ENCODE measurements around the gene COL11A1.
A peak's percentile ranks its signal among the peaks of the same experiment; 100 is the strongest.
"Not testable (repeated sequence)": the region's sequence is repeated elsewhere in the genome, so short reads cannot be mapped to it uniquely, and the experiment has no call there.

Gene COL11A1

GRCh38 chr1:103108376-103109150, at the start of gene COL11A1:
TSS of gene COL11A1 (minus strand) at chr1:103108522. CDS start at chr1:103108178, 344 bp downstream.
- H3K27me3 ChIP-seq (ENCODE audit: control insufficient read depth in 1 of 2, insufficient read depth in 2 of 2, low read length in 2 of 2): peaks cover 2 to 10% of the 10 kb centered on the region in 2 donors
- no peaks in the 10 kb centered on the region for H3K9me3 ChIP-seq (ENCODE audit: control insufficient read depth in 2 of 2, low read length in 2 of 2)
- no peaks in the 10 kb centered on the region for H3K36me3 ChIP-seq (ENCODE audit: control insufficient read depth in 2 of 2, insufficient read depth in 2 of 2, low read length in 2 of 2)
- H3K27ac ChIP-seq (ENCODE audit: low read length): no peak within 1 kb of the TSS
- peak within 1 kb of the TSS in 1 of 2 donors; percentile 25 for H3K9ac ChIP-seq (ENCODE audit: low read length in 2 of 2)
- peak within 1 kb of the TSS; percentile 72 to 73 for H3K4me3 ChIP-seq (ENCODE audit: low read length in 2 of 2)
- H3K4me1 ChIP-seq (ENCODE audit: control insufficient read depth, insufficient read depth, low read length): peaks cover 8% of the 10 kb centered on the region

GRCh38 chr1:103156966-103157365, 48.6 kb upstream of the COL11A1 start:
- H3K27me3 ChIP-seq (ENCODE audit: control insufficient read depth in 1 of 2, insufficient read depth in 2 of 2, low read length in 2 of 2): no peaks in the 10 kb centered on the region
- no peak overlapping the region for H3K9ac ChIP-seq (ENCODE audit: low read length in 2 of 2)
- H3K27ac ChIP-seq (ENCODE audit: low read length): no peak overlapping the region
- no peaks in the 10 kb centered on the region for H3K9me3 ChIP-seq (ENCODE audit: control insufficient read depth in 2 of 2, low read length in 2 of 2)
- H3K4me1 ChIP-seq (ENCODE audit: control insufficient read depth, insufficient read depth, low read length): no peaks in the 10 kb centered on the region
- no peaks in the 10 kb centered on the region for H3K36me3 ChIP-seq (ENCODE audit: control insufficient read depth in 2 of 2, insufficient read depth in 2 of 2, low read length in 2 of 2)
- H3K4me3 ChIP-seq (ENCODE audit: low read length in 2 of 2): no peak overlapping the region

DNA sequence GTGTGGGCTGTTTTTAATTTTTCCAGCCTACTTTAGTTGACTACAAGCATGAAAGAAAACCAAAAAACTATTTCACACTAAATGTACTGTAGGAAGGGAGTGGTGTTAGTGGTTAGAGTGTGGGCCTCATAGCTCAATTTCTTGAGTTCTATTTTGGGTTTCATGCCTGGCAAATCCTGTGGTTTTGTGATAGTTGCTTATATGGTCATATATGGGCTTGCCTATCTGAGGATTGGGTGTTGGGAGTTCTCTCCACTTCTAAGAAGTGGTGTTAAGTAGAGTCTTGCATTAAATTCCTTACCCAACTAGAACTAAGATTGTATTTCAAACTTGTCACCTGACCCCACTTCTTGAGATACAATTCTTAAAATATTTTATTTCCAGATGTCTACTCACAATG, 37.8 kb upstream of the COL11A1 start:
- Histone ChIP-seq H3K27me3 (ENCODE audit: control insufficient read depth in 1 of 2, insufficient read depth in 2 of 2, low read length in 2 of 2) (no peaks in the 10 kb centered on the region), H3K27ac (ENCODE audit: low read length) (no peak overlapping the region), H3K4me3 (ENCODE audit: low read length in 2 of 2) (no peak overlapping the region), H3K9ac (ENCODE audit: low read length in 2 of 2) (no peak overlapping the region), H3K4me1 (ENCODE audit: control insufficient read depth, insufficient read depth, low read length) (no peaks in the 10 kb centered on the region), H3K9me3 (ENCODE audit: control insufficient read depth in 2 of 2, low read length in 2 of 2) (no peaks in the 10 kb centered on the region), H3K36me3 (ENCODE audit: control insufficient read depth in 2 of 2, insufficient read depth in 2 of 2, low read length in 2 of 2) (no peaks in the 10 kb centered on the region)

DNA sequence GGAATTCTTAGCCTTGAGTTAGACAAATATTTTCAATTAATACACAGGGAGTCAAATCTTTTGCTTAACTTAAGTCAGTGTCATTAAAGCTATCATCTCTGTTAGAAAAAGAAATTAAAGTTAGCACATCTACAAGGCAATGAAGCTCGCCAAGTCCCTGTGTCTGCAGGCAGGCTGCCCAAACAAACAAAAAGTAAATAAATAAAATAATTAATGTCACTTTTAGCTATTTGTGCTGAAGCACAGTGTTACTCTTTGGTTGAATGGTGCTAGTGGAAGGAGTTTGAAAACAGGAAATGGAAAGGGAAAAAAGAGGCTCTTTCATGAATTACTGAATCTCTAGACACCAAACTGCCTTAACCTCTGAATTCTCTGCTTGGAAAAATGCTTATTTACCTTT, 37.1 kb upstream of the COL11A1 start:
- Histone ChIP-seq H3K4me3 (ENCODE audit: low read length in 2 of 2) (no peak overlapping the region), H3K36me3 (ENCODE audit: control insufficient read depth in 2 of 2, insufficient read depth in 2 of 2, low read length in 2 of 2) (no peaks in the 10 kb centered on the region), H3K27ac (ENCODE audit: low read length) (no peak overlapping the region), H3K9me3 (ENCODE audit: control insufficient read depth in 2 of 2, low read length in 2 of 2) (no peaks in the 10 kb centered on the region), H3K9ac (ENCODE audit: low read length in 2 of 2) (no peak overlapping the region), H3K4me1 (ENCODE audit: control insufficient read depth, insufficient read depth, low read length) (no peaks in the 10 kb centered on the region), H3K27me3 (ENCODE audit: control insufficient read depth in 1 of 2, insufficient read depth in 2 of 2, low read length in 2 of 2) (no peaks in the 10 kb centered on the region)

GRCh38 chr1:103144681-103145080, 36.4 kb upstream of the COL11A1 start:
- no peak overlapping the region for H3K4me3 ChIP-seq (ENCODE audit: low read length in 2 of 2)
- no peak overlapping the region for H3K9ac ChIP-seq (ENCODE audit: low read length in 2 of 2)
- no peaks in the 10 kb centered on the region for H3K9me3 ChIP-seq (ENCODE audit: control insufficient read depth in 2 of 2, low read length in 2 of 2)
- no peak overlapping the region for H3K27ac ChIP-seq (ENCODE audit: low read length)
- no peaks in the 10 kb centered on the region for H3K4me1 ChIP-seq (ENCODE audit: control insufficient read depth, insufficient read depth, low read length)
- H3K36me3 ChIP-seq (ENCODE audit: control insufficient read depth in 2 of 2, insufficient read depth in 2 of 2, low read length in 2 of 2): no peaks in the 10 kb centered on the region
- H3K27me3 ChIP-seq (ENCODE audit: control insufficient read depth in 1 of 2, insufficient read depth in 2 of 2, low read length in 2 of 2): no peaks in the 10 kb centered on the region

- Histone ChIP-seq H3K4me3 (ENCODE audit: low read length in 2 of 2) (no peak overlapping the region), H3K4me1 (ENCODE audit: control insufficient read depth, insufficient read depth, low read length) (no peaks in the 10 kb centered on the region), H3K27ac (ENCODE audit: low read length) (no peak overlapping the region), H3K9ac (ENCODE audit: low read length in 2 of 2) (no peak overlapping the region), H3K27me3 (ENCODE audit: control insufficient read depth in 1 of 2, insufficient read depth in 2 of 2, low read length in 2 of 2) (no peaks in the 10 kb centered on the region), H3K36me3 (ENCODE audit: control insufficient read depth in 2 of 2, insufficient read depth in 2 of 2, low read length in 2 of 2) (no peaks in the 10 kb centered on the region), H3K9me3 (ENCODE audit: control insufficient read depth in 2 of 2, low read length in 2 of 2) (no peaks in the 10 kb centered on the region)
Observed at GRCh38 chr1:103142461-103142860, 34.1 kb upstream of the COL11A1 start.

GRCh38 chr1:103129796-103130195, 21.5 kb upstream of the COL11A1 start:
- Histone ChIP-seq H3K9me3 (ENCODE audit: control insufficient read depth in 2 of 2, low read length in 2 of 2) (no peaks in the 10 kb centered on the region), H3K27me3 (ENCODE audit: control insufficient read depth in 1 of 2, insufficient read depth in 2 of 2, low read length in 2 of 2) (no peaks in the 10 kb centered on the region), H3K36me3 (ENCODE audit: control insufficient read depth in 2 of 2, insufficient read depth in 2 of 2, low read length in 2 of 2) (no peaks in the 10 kb centered on the region), H3K4me3 (ENCODE audit: low read length in 2 of 2) (no peak overlapping the region), H3K4me1 (ENCODE audit: control insufficient read depth, insufficient read depth, low read length) (no peaks in the 10 kb centered on the region), H3K9ac (ENCODE audit: low read length in 2 of 2) (no peak overlapping the region), H3K27ac (ENCODE audit: low read length) (no peak overlapping the region)

DNA sequence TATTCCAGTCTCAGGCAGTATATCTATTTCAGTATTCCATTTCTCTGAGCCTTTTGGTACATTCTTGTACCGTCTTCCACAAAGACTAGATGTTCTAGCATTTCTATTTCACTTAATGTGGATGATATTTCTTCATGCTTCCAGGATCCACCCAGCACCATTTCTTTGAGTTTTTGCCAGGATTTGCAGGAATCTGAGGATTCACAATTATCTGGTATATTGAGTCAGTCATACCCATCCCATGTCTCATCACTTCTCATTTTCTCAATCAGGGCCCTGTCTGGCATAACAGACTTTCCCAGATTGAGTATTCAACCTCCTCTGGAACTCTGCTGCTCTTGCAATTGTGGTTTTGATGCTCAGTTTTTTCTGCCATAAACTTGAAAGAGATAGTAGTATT, 20.9 kb upstream of the COL11A1 start:
- no peaks in the 10 kb centered on the region for H3K4me1 ChIP-seq (ENCODE audit: control insufficient read depth, insufficient read depth, low read length)
- no peak overlapping the region for H3K9ac ChIP-seq (ENCODE audit: low read length in 2 of 2)
- H3K36me3 ChIP-seq (ENCODE audit: control insufficient read depth in 2 of 2, insufficient read depth in 2 of 2, low read length in 2 of 2): no peaks in the 10 kb centered on the region
- no peak overlapping the region for H3K27ac ChIP-seq (ENCODE audit: low read length)
- no peak overlapping the region for H3K4me3 ChIP-seq (ENCODE audit: low read length in 2 of 2)
- no peaks in the 10 kb centered on the region for H3K27me3 ChIP-seq (ENCODE audit: control insufficient read depth in 1 of 2, insufficient read depth in 2 of 2, low read length in 2 of 2)
- H3K9me3 ChIP-seq (ENCODE audit: control insufficient read depth in 2 of 2, low read length in 2 of 2): no peaks in the 10 kb centered on the region

DNA sequence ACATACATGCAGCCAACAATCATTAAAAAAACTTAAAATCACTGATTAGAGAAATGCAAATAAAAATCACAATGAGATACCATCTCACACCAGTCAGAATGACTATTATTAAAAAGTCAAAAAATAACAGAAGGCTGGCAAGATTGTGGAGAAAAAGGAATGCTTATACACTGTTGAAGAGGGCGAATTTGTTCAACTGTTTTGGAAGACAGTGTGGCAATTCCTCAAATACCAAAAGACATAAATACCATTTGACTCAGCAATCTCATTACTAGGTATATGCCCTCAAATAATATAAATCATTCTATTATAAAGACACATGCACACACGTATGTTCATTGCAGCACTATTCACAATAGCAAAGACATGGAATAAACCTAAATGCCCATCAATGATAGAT, 19.9 kb upstream of the COL11A1 start:
- not testable (repeated sequence) for H3K4me3 ChIP-seq (ENCODE audit: low read length in 2 of 2); H3K9me3 ChIP-seq (ENCODE audit: control insufficient read depth in 2 of 2, low read length in 2 of 2); H3K36me3 ChIP-seq (ENCODE audit: control insufficient read depth in 2 of 2, insufficient read depth in 2 of 2, low read length in 2 of 2)

DNA sequence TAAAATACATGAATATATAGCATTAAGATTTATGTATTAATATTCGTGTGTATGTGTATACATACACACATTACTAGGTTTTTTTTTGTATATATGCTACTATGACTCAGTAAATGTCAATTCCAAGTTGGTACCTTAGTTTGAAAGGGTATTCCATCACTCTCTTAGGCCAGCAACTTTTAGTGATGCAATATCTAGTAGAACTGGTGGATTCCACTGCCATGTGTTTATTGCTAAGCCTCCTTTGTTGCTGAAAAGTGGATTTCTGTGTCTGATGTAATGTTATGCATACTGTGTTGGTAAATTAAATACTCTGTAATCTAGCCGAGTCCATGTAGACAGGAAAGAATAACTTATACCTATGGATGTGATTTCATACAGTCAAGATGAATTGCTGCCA, 16.9 kb upstream of the COL11A1 start:
- Histone ChIP-seq H3K4me3 (ENCODE audit: low read length in 2 of 2) (no peak overlapping the region), H3K9me3 (ENCODE audit: control insufficient read depth in 2 of 2, low read length in 2 of 2) (no peaks in the 10 kb centered on the region), H3K27me3 (ENCODE audit: control insufficient read depth in 1 of 2, insufficient read depth in 2 of 2, low read length in 2 of 2) (no peaks in the 10 kb centered on the region), H3K4me1 (ENCODE audit: control insufficient read depth, insufficient read depth, low read length) (no peaks in the 10 kb centered on the region), H3K36me3 (ENCODE audit: control insufficient read depth in 2 of 2, insufficient read depth in 2 of 2, low read length in 2 of 2) (no peaks in the 10 kb centered on the region), H3K9ac (ENCODE audit: low read length in 2 of 2) (no peak overlapping the region), H3K27ac (ENCODE audit: low read length) (no peak overlapping the region)

More for the DNA sequence above, 19.9 kb upstream of the COL11A1 start:
- not testable (repeated sequence) for H3K27ac ChIP-seq (ENCODE audit: low read length); H3K4me1 ChIP-seq (ENCODE audit: control insufficient read depth, insufficient read depth, low read length); H3K9ac ChIP-seq (ENCODE audit: low read length in 2 of 2); H3K27me3 ChIP-seq (ENCODE audit: control insufficient read depth in 1 of 2, insufficient read depth in 2 of 2, low read length in 2 of 2)

GRCh38 chr1:103122983-103123720, 14.8 kb upstream of the COL11A1 start:
- no peaks in the 10 kb centered on the region for H3K36me3 ChIP-seq (ENCODE audit: control insufficient read depth in 2 of 2, insufficient read depth in 2 of 2, low read length in 2 of 2)
- H3K4me1 ChIP-seq (ENCODE audit: control insufficient read depth, insufficient read depth, low read length): no peaks in the 10 kb centered on the region
- no peak overlapping the region for H3K9ac ChIP-seq (ENCODE audit: low read length in 2 of 2)
- no peak overlapping the region for H3K27ac ChIP-seq (ENCODE audit: low read length)
- H3K4me3 ChIP-seq (ENCODE audit: low read length in 2 of 2): no peak overlapping the region
- no peaks in the 10 kb centered on the region for H3K27me3 ChIP-seq (ENCODE audit: control insufficient read depth in 1 of 2, insufficient read depth in 2 of 2, low read length in 2 of 2)
- H3K9me3 ChIP-seq (ENCODE audit: control insufficient read depth in 2 of 2, low read length in 2 of 2): no peaks in the 10 kb centered on the region
